Uterus (tissue), 2 donors: Measurements from ENCODE around the gene LDLRAD4.

Experiments used
- CTCF ChIP-seq, 4 experiments: fragments of 200-600 bp in 2 of 4; fragments of 450-650 bp in 2 of 4; sonication (generic) in 2 of 4; IDR thresholded peaks; one replicate each; pipeline ENCODE4 v1.5.1; 2016 to 2019; ENCODE audit warnings: antibody characterized with exemption in 4 of 4, mild to moderate bottlenecking in 2 of 4, moderate library complexity in 1 of 4
- POLR2A ChIP-seq, 2 donors: fragments of 450-650 bp; IDR thresholded peaks; one replicate each; pipeline ENCODE4 v1.6.1; 2016; ENCODE audit warnings: antibody characterized with exemption in 2 of 2, mild to moderate bottlenecking in 1 of 2, moderate library complexity in 1 of 2

GRCh38 chr18:13611601-13612195 is 393.1 kb downstream of the LDLRAD4 start:
- TF ChIP-seq CTCF (IDR thresholded peaks at IDR 0.05) (no peak), POLR2A (IDR thresholded peaks at IDR 0.05) (no peak)
